Measurements from ENCODE around the gene ZBTB4. TPM values are rescaled to one million over a fixed set of nuclear protein-coding genes. Genes with fewer than 3 reads are reported as not detected.

ZBTB4 gene
- total and polyA plus RNA-seq, 2 experiments from 2014 or later = 3.6 to 11.2 TPM

DNA sequence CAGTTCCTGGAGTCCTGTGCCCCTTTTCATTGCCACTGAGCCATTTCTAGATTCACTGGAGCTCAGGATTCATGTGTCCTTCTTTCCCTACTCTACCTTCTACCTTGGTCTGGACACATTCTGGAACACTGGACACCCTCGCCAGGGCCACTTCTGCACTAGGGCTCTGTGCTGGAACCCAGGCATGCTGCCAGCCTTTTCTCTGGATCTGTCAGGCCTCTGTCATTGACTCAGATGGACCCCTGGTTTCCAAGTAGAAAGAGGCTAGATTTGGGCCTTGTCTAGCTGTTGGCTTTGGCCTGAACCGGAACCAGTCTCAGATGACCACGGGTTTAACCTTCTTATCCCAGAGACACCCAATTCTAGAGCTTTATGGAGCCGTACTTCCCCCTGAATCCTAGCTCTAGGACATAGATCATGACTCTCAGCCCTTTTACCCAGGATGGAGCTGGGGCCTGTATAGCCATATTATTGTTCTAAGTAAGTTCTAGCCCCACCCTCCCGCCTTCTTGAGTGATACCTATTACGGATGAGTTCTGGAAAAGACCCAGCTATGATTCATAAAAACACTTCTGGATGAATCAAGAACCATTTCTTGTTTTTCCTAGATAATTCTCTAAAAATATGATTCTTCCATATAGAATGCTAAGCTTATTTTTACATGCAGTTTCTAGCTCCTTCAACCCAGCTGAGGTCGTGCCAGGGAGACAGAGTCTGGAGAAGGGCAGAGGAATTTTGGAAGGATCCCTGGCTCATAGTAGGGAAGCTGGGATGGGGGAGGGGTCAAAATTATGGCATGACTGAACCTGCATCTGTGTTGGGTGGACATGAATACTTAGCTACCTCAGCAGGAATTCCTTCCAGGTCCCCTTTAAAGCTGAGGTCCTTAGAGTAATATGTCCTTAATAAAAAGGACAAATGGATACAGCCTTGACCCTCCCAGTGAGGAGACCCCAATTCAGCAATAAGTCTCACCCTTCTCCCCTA is 35.6 kb downstream of the ZBTB4 start:
- Histone ChIP-seq H2AFZ (no peak overlapping the region), H3K36me3 (ENCODE audit: insufficient read depth) (no peaks in the 10 kb centered on the region), H4K20me1 (replicated peaks; ENCODE audit: insufficient read depth) (peaks cover 3% of the 10 kb centered on the region; the same call in 1 of the 2 replicates), H3K9me2 (ENCODE audit: insufficient read depth) (no peaks in the 10 kb centered on the region), H3K27me3 (ENCODE audit: insufficient read depth) (peaks cover 49% of the 10 kb centered on the region), H3K4me1 (ENCODE audit: insufficient read depth) (peaks cover 44% of the 10 kb centered on the region), H3F3A (replicated peaks; ENCODE audit: low read depth) (peaks cover 39% of the 10 kb centered on the region), H3K4me2 (peak overlapping the region; percentile 99), H3K27ac (ENCODE audit: low read depth) (no peak overlapping the region), H3K4me3 (peak overlapping the region; percentile 90; the same call in 1 of the 2 replicates), H3K79me2 (replicated peaks; ENCODE audit: insufficient read depth) (no peaks in the 10 kb centered on the region)
- TF ChIP-seq STAT1 (IDR thresholded peaks at IDR 0.05; ENCODE audit: unreplicated experiment) (no peak), CREB1 (CRISPR knock-in tag; IDR thresholded peaks at IDR 0.05; ENCODE audit: low read depth) (no peak), EZH2 (IDR thresholded peaks at IDR 0.05; ENCODE audit: low read depth, unreplicated experiment) (no peak), JUNB (IDR thresholded peaks at IDR 0.05; ENCODE audit: unreplicated experiment) (no peak), POLR2AphosphoS5 (IDR thresholded peaks at IDR 0.05; ENCODE audit: low read depth) (no peak), NANOG (IDR thresholded peaks at IDR 0.05; ENCODE audit: borderline replicate concordance) (no peak), ZNF331 (CRISPR knock-in tag; IDR thresholded peaks at IDR 0.05; ENCODE audit: low read depth) (no peak), EZH2phosphoT487 (IDR thresholded peaks at IDR 0.05; ENCODE audit: unreplicated experiment) (no peak), ZNF114 (CRISPR knock-in tag; IDR thresholded peaks at IDR 0.05) (no peak)
- TF ChIP-seq, protein P1, sequence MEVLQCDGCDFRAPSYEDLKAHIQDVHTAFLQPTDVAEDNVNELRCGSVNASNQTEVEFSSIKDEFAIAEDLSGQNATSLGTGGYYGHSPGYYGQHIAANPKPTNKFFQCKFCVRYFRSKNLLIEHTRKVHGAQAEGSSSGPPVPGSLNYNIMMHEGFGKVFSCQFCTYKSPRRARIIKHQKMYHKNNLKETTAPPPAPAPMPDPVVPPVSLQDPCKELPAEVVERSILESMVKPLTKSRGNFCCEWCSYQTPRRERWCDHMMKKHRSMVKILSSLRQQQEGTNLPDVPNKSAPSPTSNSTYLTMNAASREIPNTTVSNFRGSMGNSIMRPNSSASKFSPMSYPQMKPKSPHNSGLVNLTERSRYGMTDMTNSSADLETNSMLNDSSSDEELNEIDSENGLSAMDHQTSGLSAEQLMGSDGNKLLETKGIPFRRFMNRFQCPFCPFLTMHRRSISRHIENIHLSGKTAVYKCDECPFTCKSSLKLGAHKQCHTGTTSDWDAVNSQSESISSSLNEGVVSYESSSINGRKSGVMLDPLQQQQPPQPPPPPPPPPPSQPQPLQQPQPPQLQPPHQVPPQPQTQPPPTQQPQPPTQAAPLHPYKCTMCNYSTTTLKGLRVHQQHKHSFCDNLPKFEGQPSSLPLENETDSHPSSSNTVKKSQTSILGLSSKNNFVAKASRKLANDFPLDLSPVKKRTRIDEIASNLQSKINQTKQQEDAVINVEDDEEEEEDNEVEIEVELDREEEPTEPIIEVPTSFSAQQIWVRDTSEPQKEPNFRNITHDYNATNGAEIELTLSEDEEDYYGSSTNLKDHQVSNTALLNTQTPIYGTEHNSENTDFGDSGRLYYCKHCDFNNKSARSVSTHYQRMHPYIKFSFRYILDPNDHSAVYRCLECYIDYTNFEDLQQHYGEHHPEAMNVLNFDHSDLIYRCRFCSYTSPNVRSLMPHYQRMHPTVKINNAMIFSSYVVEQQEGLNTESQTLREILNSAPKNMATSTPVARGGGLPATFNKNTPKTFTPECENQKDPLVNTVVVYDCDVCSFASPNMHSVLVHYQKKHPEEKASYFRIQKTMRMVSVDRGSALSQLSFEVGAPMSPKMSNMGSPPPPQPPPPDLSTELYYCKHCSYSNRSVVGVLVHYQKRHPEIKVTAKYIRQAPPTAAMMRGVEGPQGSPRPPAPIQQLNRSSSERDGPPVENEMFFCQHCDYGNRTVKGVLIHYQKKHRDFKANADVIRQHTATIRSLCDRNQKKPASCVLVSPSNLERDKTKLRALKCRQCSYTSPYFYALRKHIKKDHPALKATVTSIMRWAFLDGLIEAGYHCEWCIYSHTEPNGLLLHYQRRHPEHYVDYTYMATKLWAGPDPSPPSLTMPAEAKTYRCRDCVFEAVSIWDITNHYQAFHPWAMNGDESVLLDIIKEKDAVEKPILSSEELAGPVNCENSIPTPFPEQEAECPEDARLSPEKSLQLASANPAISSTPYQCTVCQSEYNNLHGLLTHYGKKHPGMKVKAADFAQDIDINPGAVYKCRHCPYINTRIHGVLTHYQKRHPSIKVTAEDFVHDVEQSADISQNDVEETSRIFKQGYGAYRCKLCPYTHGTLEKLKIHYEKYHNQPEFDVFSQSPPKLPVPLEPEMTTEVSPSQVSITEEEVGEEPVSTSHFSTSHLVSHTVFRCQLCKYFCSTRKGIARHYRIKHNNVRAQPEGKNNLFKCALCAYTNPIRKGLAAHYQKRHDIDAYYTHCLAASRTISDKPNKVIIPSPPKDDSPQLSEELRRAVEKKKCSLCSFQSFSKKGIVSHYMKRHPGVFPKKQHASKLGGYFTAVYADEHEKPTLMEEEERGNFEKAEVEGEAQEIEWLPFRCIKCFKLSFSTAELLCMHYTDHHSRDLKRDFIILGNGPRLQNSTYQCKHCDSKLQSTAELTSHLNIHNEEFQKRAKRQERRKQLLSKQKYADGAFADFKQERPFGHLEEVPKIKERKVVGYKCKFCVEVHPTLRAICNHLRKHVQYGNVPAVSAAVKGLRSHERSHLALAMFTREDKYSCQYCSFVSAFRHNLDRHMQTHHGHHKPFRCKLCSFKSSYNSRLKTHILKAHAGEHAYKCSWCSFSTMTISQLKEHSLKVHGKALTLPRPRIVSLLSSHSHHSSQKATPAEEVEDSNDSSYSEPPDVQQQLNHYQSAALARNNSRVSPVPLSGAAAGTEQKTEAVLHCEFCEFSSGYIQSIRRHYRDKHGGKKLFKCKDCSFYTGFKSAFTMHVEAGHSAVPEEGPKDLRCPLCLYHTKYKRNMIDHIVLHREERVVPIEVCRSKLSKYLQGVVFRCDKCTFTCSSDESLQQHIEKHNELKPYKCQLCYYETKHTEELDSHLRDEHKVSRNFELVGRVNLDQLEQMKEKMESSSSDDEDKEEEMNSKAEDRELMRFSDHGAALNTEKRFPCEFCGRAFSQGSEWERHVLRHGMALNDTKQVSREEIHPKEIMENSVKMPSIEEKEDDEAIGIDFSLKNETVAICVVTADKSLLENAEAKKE (CRISPR knock-in tag; IDR thresholded peaks at IDR 0.05) = no peak
- TF ChIP-seq, protein P2, sequence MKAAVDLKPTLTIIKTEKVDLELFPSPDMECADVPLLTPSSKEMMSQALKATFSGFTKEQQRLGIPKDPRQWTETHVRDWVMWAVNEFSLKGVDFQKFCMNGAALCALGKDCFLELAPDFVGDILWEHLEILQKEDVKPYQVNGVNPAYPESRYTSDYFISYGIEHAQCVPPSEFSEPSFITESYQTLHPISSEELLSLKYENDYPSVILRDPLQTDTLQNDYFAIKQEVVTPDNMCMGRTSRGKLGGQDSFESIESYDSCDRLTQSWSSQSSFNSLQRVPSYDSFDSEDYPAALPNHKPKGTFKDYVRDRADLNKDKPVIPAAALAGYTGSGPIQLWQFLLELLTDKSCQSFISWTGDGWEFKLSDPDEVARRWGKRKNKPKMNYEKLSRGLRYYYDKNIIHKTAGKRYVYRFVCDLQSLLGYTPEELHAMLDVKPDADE (IDR thresholded peaks at IDR 0.05) = no peak
- TF ChIP-seq, protein P3, sequence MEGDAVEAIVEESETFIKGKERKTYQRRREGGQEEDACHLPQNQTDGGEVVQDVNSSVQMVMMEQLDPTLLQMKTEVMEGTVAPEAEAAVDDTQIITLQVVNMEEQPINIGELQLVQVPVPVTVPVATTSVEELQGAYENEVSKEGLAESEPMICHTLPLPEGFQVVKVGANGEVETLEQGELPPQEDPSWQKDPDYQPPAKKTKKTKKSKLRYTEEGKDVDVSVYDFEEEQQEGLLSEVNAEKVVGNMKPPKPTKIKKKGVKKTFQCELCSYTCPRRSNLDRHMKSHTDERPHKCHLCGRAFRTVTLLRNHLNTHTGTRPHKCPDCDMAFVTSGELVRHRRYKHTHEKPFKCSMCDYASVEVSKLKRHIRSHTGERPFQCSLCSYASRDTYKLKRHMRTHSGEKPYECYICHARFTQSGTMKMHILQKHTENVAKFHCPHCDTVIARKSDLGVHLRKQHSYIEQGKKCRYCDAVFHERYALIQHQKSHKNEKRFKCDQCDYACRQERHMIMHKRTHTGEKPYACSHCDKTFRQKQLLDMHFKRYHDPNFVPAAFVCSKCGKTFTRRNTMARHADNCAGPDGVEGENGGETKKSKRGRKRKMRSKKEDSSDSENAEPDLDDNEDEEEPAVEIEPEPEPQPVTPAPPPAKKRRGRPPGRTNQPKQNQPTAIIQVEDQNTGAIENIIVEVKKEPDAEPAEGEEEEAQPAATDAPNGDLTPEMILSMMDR (conservative IDR thresholded peaks at IDR 0.05; ENCODE audit: low read depth in 2 of 2) = no peak
- TF ChIP-seq, protein P4, sequence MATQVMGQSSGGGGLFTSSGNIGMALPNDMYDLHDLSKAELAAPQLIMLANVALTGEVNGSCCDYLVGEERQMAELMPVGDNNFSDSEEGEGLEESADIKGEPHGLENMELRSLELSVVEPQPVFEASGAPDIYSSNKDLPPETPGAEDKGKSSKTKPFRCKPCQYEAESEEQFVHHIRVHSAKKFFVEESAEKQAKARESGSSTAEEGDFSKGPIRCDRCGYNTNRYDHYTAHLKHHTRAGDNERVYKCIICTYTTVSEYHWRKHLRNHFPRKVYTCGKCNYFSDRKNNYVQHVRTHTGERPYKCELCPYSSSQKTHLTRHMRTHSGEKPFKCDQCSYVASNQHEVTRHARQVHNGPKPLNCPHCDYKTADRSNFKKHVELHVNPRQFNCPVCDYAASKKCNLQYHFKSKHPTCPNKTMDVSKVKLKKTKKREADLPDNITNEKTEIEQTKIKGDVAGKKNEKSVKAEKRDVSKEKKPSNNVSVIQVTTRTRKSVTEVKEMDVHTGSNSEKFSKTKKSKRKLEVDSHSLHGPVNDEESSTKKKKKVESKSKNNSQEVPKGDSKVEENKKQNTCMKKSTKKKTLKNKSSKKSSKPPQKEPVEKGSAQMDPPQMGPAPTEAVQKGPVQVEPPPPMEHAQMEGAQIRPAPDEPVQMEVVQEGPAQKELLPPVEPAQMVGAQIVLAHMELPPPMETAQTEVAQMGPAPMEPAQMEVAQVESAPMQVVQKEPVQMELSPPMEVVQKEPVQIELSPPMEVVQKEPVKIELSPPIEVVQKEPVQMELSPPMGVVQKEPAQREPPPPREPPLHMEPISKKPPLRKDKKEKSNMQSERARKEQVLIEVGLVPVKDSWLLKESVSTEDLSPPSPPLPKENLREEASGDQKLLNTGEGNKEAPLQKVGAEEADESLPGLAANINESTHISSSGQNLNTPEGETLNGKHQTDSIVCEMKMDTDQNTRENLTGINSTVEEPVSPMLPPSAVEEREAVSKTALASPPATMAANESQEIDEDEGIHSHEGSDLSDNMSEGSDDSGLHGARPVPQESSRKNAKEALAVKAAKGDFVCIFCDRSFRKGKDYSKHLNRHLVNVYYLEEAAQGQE (IDR thresholded peaks at IDR 0.05; ENCODE audit: unreplicated experiment) = no peak
- Mint-ChIP-seq H3K36me3 (ENCODE audit: low read depth) (peaks cover 5% of the 10 kb centered on the region; the same call in 2 of the 3 replicates), H3K27ac (no peak overlapping the region), H3K9me3 (no peaks in the 10 kb centered on the region; the same call in 2 of the 3 replicates), H3K4me3 (peak overlapping the region; percentile 91; the same call in 2 of the 3 replicates), H3K27me3 (ENCODE audit: insufficient read depth, low read depth, poor library complexity) (peaks cover 48% of the 10 kb centered on the region), H3K4me1 (peaks cover 38% of the 10 kb centered on the region)
- ATAC-seq (no peak), DNase-seq (ENCODE audit: low spot score) (no peak)
